ENCODE data around the gene SCUBE2. TPM values are rescaled to one million over a fixed set of nuclear protein-coding genes. Genes with fewer than 3 reads are reported as not detected.

The SCUBE2 gene
- total and polyA plus RNA-seq, 4 donors = 0.14 to 1.4 (median 0.42) TPM; not detected in 1

GRCh38 chr11:8971924-8972316 is 119.5 kb downstream of the SCUBE2 start:
- Histone ChIP-seq H3K9me3 (ENCODE audit: control insufficient read depth in 4 of 4, low read length in 3 of 4) (no peaks in the 10 kb centered on the region), H3K4me1 (ENCODE audit: control insufficient read depth in 4 of 4, insufficient read depth in 4 of 4, low read length in 3 of 4) (no peaks in the 10 kb centered on the region), H3K27me3 (ENCODE audit: control insufficient read depth in 4 of 4, insufficient read depth in 4 of 4, low read length in 3 of 4) (no peaks in the 10 kb centered on the region), H3K27ac (ENCODE audit: low read depth in 1 of 2, low read length in 2 of 2) (no peak overlapping the region), H3K36me3 (ENCODE audit: control insufficient read depth in 4 of 4, insufficient read depth in 3 of 4, low read depth in 1 of 4, low read length in 3 of 4) (peaks cover 0 to 6% (median 0%) of the 10 kb centered on the region in 4 donors), H3K4me3 (ENCODE audit: low read depth in 1 of 3, low read length in 3 of 3) (no peak overlapping the region), H3K9ac (ENCODE audit: low read depth in 1 of 2, low read length in 2 of 2) (no peak overlapping the region)
- 89% methylated on average over 1 of the region's 1 CpG for WGBS
- no peak for TF ChIP-seq CTCF (IDR thresholded peaks at IDR 0.05; ENCODE audit: low read depth, low read length, missing input control)
- no peak for DNase-seq (ENCODE audit: low spot score)

- Histone ChIP-seq H3K4me3 (ENCODE audit: low read depth in 1 of 3, low read length in 3 of 3) (no peak overlapping the region), H3K9ac (ENCODE audit: low read depth in 1 of 2, low read length in 2 of 2) (no peak overlapping the region), H3K4me1 (ENCODE audit: control insufficient read depth in 4 of 4, insufficient read depth in 4 of 4, low read length in 3 of 4) (no peaks in the 10 kb centered on the region), H3K27me3 (ENCODE audit: control insufficient read depth in 4 of 4, insufficient read depth in 4 of 4, low read length in 3 of 4) (no peaks in the 10 kb centered on the region), H3K36me3 (ENCODE audit: control insufficient read depth in 4 of 4, insufficient read depth in 3 of 4, low read depth in 1 of 4, low read length in 3 of 4) (peaks cover 0 to 6% (median 0%) of the 10 kb centered on the region in 4 donors), H3K9me3 (ENCODE audit: control insufficient read depth in 4 of 4, low read length in 3 of 4) (no peaks in the 10 kb centered on the region), H3K27ac (ENCODE audit: low read depth in 1 of 2, low read length in 2 of 2) (no peak overlapping the region)
- no peak for TF ChIP-seq YY1 (IDR thresholded peaks at IDR 0.05)
- no peak for TF ChIP-seq HNF4G (IDR thresholded peaks at IDR 0.05)
- no peak for TF ChIP-seq HNF4A (conservative IDR thresholded peaks at IDR 0.05)
- no peak for TF ChIP-seq CTCF (IDR thresholded peaks at IDR 0.05; ENCODE audit: low read depth, low read length, missing input control)
- no peak for TF ChIP-seq ATF3 (IDR thresholded peaks at IDR 0.05)
- TF ChIP-seq RXRA (IDR thresholded peaks at IDR 0.05) = no peak
- TF ChIP-seq JUND (IDR thresholded peaks at IDR 0.05) = no peak
- TF ChIP-seq SP1 (IDR thresholded peaks at IDR 0.05) = no peak
- no peak for TF ChIP-seq EGR1 (IDR thresholded peaks at IDR 0.05; ENCODE audit: low read depth in 2 of 2)
- TF ChIP-seq FOXA2 (IDR thresholded peaks at IDR 0.05) = no peak
- TF ChIP-seq NR2F2 (IDR thresholded peaks at IDR 0.05) = no peak
- no peak for TF ChIP-seq GABPA (IDR thresholded peaks at IDR 0.05 in 1 of 2, conservative IDR thresholded peaks at IDR 0.05 in 1 of 2)
- no peak for TF ChIP-seq RAD21 (IDR thresholded peaks at IDR 0.05)
- 88% methylated on average over 2 of the region's 2 CpGs for WGBS
- no peak for DNase-seq (ENCODE audit: low spot score)
Measured at GRCh38 chr11:8971196-8971923, 120.0 kb downstream of the SCUBE2 start.

Small RNAs within 50 kb of the gene (small RNA-seq; reads per million reads assigned to genes)
- not detected for gene MIR5691

Other genes starting within 250 kb of the SCUBE2 start
- gene AKIP1, start 180.4 kb downstream of the SCUBE2 start, total RNA-seq = 10 to 100 TPM in 1 of 2 donors, 1 to 10 TPM in 1; 9.3 to 10.1 TPM
- gene AKIP1, start 180.4 kb downstream of the SCUBE2 start, polyA plus RNA-seq = 10 to 100 TPM in 1 of 2 donors, 1 to 10 TPM in 1; 9.7 to 12.3 TPM
- not detected for gene C11orf16, start 158.7 kb downstream of the SCUBE2 start, total RNA-seq
- gene C11orf16, start 158.7 kb downstream of the SCUBE2 start, polyA plus RNA-seq = not detected
- gene ASCL3, start 148.6 kb downstream of the SCUBE2 start, total RNA-seq = not detected
- not detected for gene ASCL3, start 148.6 kb downstream of the SCUBE2 start, polyA plus RNA-seq
- gene TMEM9B, start 127.2 kb downstream of the SCUBE2 start, total RNA-seq = 10 to 100 TPM; 18.7 to 23.9 TPM
- gene TMEM9B, start 127.2 kb downstream of the SCUBE2 start, polyA plus RNA-seq = 10 to 100 TPM; 17.0 to 20.3 TPM
- gene NRIP3, start 87.6 kb downstream of the SCUBE2 start, total RNA-seq = 1 to 10 TPM in 1 of 2 donors, under 1 TPM in 1; under 0.01 to 1.0 TPM
- gene NRIP3, start 87.6 kb downstream of the SCUBE2 start, polyA plus RNA-seq = under 1 TPM in 1 of 2 donors, not detected in 1; 0.07 TPM
- 10 to 100 TPM; 23.9 to 45.8 TPM for gene DENND5A, start 173.8 kb upstream of the SCUBE2 start, total RNA-seq
- gene DENND5A, start 173.8 kb upstream of the SCUBE2 start, polyA plus RNA-seq = 10 to 100 TPM in 1 of 2 donors, 1 to 10 TPM in 1; 7.9 to 12.5 TPM
- gene TMEM41B, start 223.0 kb upstream of the SCUBE2 start, total RNA-seq = 10 to 100 TPM; 31.3 to 52.0 TPM
- gene TMEM41B, start 223.0 kb upstream of the SCUBE2 start, polyA plus RNA-seq = 10 to 100 TPM; 11.8 to 15.3 TPM